H1 (cell line): ENCODE results near the gene PRICKLE2. TPM values are rescaled to one million over a fixed set of nuclear protein-coding genes. Genes with fewer than 3 reads are reported as not detected.

Experiments used
- CTCF ChIA-PET: fragments of 300-600 bp; sonication (Branson Sonifier 250); formaldehyde crosslinking; loops from one replicate; lab custom pipeline; 2021; ENCODE audit not compliant: partially characterized antibody; lab: Charles Lee
- POLR2A ChIA-PET: fragments of 300-600 bp; sonication (Branson Sonifier 250); formaldehyde crosslinking; loops from one replicate; lab custom pipeline; 2021; ENCODE audit warnings: inconsistent platforms; ENCODE audit not compliant: partially characterized antibody; lab: Charles Lee
- DNase-seq, 2 experiments: peaks; one replicate each; pipeline versions ENCODE4 v3.0.0 to v3.0.0-alpha.2; 2010 to 2022; ENCODE audit warnings: low spot score in 2 of 2, low read depth in 1 of 2, mixed read lengths in 1 of 2
- FAIRE-seq: peaks from 2 replicates; lab custom pipeline; 2011; peaks lifted over from hg19 to GRCh38; lab: Jason Lieb, UNC
- H2AFZ ChIP-seq: 2 replicates; pipeline ENCODE4 v1.8.1; 2012; ENCODE audit warnings: low read length, inconsistent platforms
- H2AK5ac ChIP-seq: 2 replicates; pipeline ENCODE4 v1.6.1; 2013; ENCODE audit warnings: low read depth, low read length
- H2BK120ac ChIP-seq: replicated peaks from 2 replicates; pipeline ENCODE3; 2013; ENCODE audit warnings: low read depth, low read length, inconsistent platforms
- H2BK12ac ChIP-seq: 2 replicates; pipeline ENCODE4 v1.6.1; 2013; ENCODE audit warnings: low read depth, low read length
- H2BK15ac ChIP-seq: 2 replicates; pipeline ENCODE4 v1.6.1; 2013; ENCODE audit warnings: low read length
- H2BK20ac ChIP-seq: 2 replicates; pipeline ENCODE4 v1.6.1; 2013; ENCODE audit warnings: low read length
- H2BK5ac ChIP-seq: 2 replicates; pipeline ENCODE4 v1.6.1; 2013; ENCODE audit warnings: low read depth, low read length
- H3K14ac ChIP-seq: 2 replicates; pipeline ENCODE4 v1.6.1; 2013; ENCODE audit warnings: inconsistent platforms; ENCODE audit not compliant: insufficient read length
- H3K18ac ChIP-seq: 2 replicates; pipeline ENCODE4 v1.6.1; 2013; ENCODE audit warnings: low read length; ENCODE audit errors: extremely low read depth
- H3K23ac ChIP-seq: 2 replicates; pipeline ENCODE4 v1.6.1; 2013; ENCODE audit warnings: inconsistent platforms; ENCODE audit not compliant: insufficient read length
- H3K23me2 ChIP-seq: 2 replicates; pipeline ENCODE4 v1.6.1; 2013; ENCODE audit warnings: low read depth, low read length
- H3K27ac ChIP-seq: 2 replicates; pipeline ENCODE4 v1.6.1; 2011; ENCODE audit warnings: low read depth, low read length, inconsistent platforms
- H3K27me3 ChIP-seq, 4 experiments: replicated peaks in 1 of 4; 1 replicate in 1 of 4; 2 replicates in 3 of 4; pipeline versions ENCODE4 v1.6.1 to v1.8.1; 2011 to 2013; ENCODE audit warnings: low read length in 3 of 4, mild to moderate bottlenecking in 3 of 4, inconsistent platforms in 2 of 4, mixed read lengths in 2 of 4, moderate library complexity in 1 of 4; ENCODE audit not compliant: control insufficient read depth in 3 of 4, insufficient read depth in 3 of 4; ENCODE audit errors: extremely low read depth in 1 of 4
- H3K36me3 ChIP-seq, 4 experiments: 2 replicates each; pipeline versions ENCODE4 v1.6.1 to v1.8.1; 2011 to 2013; ENCODE audit warnings: mild to moderate bottlenecking in 4 of 4, low read length in 3 of 4, moderate library complexity in 2 of 4, control low read depth in 1 of 4, inconsistent platforms in 1 of 4; ENCODE audit not compliant: insufficient read depth in 4 of 4, control insufficient read depth in 2 of 4
- H3K4ac ChIP-seq: replicated peaks from 2 replicates; pipeline ENCODE3; 2013; ENCODE audit warnings: low read length, low read depth, mixed read lengths, inconsistent platforms; ENCODE audit not compliant: insufficient read length
- H3K4me1 ChIP-seq, 4 experiments: replicated peaks in 1 of 4; 1 replicate in 1 of 4; 2 replicates in 3 of 4; pipeline versions ENCODE4 v1.6.1 to v1.8.1; 2011 to 2013; ENCODE audit warnings: low read length in 3 of 4, inconsistent platforms in 2 of 4, mixed read lengths in 1 of 4; ENCODE audit not compliant: insufficient read depth in 4 of 4, control insufficient read depth in 3 of 4
- H3K4me2 ChIP-seq, 2 experiments: 2 replicates each; pipeline versions ENCODE4 v1.6.1 to v1.8.1; 2011 to 2013; ENCODE audit warnings: low read depth in 2 of 2, low read length in 2 of 2, control low read depth in 1 of 2, inconsistent platforms in 1 of 2, mild to moderate bottlenecking in 1 of 2; ENCODE audit not compliant: insufficient read depth in 1 of 2
- H3K4me3 ChIP-seq, 4 experiments: fragments of 200-600, 300-600 bp in 1 of 4; sonication (generic), shearing (Covaris generic), sonication (Bioruptor Twin) in 1 of 4; 2 replicates each; pipeline versions ENCODE4 v1.5.1 to v1.8.1; 2011 to 2016; ENCODE audit warnings: low read length in 4 of 4, low read depth in 3 of 4, control low read depth in 2 of 4, inconsistent platforms in 2 of 4, mild to moderate bottlenecking in 2 of 4, mixed read lengths in 1 of 4, moderate library complexity in 1 of 4; ENCODE audit not compliant: insufficient read depth in 2 of 4; ENCODE audit errors: extremely low read depth in 1 of 4
- H3K56ac ChIP-seq: replicated peaks from 2 replicates; pipeline ENCODE3; 2013; ENCODE audit warnings: low read depth, mild to moderate bottlenecking, mixed read lengths, low read length, inconsistent platforms; ENCODE audit not compliant: insufficient read length
- H3K79me1 ChIP-seq: 2 replicates; pipeline ENCODE4 v1.6.1; 2013; ENCODE audit warnings: low read depth, low read length, control low read depth
- H3K79me2 ChIP-seq, 2 experiments: 2 replicates each; pipeline versions ENCODE4 v1.6.1 to v1.8.1; 2012 to 2013; ENCODE audit warnings: low read length in 2 of 2, mild to moderate bottlenecking in 2 of 2, inconsistent platforms in 1 of 2; ENCODE audit not compliant: insufficient read depth in 2 of 2, control insufficient read depth in 1 of 2
- H3K9ac ChIP-seq, 4 experiments: replicated peaks in 1 of 4; 1 replicate in 1 of 4; 2 replicates in 3 of 4; pipeline versions ENCODE4 v1.6.1 to v1.8.1; 2011 to 2013; ENCODE audit warnings: low read depth in 3 of 4, low read length in 3 of 4, control low read depth in 2 of 4, mild to moderate bottlenecking in 2 of 4, moderate library complexity in 2 of 4, inconsistent platforms in 1 of 4; ENCODE audit errors: extremely low read depth in 1 of 4
- H3K9me3 ChIP-seq, 2 experiments: 2 replicates each; pipeline versions ENCODE4 v1.6.1 to v1.8.1; 2012 to 2013; ENCODE audit warnings: mild to moderate bottlenecking in 2 of 2, moderate library complexity in 2 of 2, control low read depth in 1 of 2, inconsistent platforms in 1 of 2, low read depth in 1 of 2, low read length in 1 of 2, mixed read lengths in 1 of 2; ENCODE audit not compliant: insufficient read depth in 2 of 2
- H4K20me1 ChIP-seq, 2 experiments: replicated peaks in 1 of 2; 2 replicates each; pipeline versions ENCODE3 to v1.8.1; 2011 to 2013; ENCODE audit warnings: inconsistent platforms in 2 of 2, low read length in 2 of 2, mild to moderate bottlenecking in 1 of 2; ENCODE audit not compliant: insufficient read depth in 2 of 2, control insufficient read depth in 1 of 2
- H4K5ac ChIP-seq: 2 replicates; pipeline ENCODE4 v1.6.1; 2013; ENCODE audit warnings: low read length, low read depth, mixed read lengths, inconsistent platforms; ENCODE audit not compliant: insufficient read length
- H4K8ac ChIP-seq: 2 replicates; pipeline ENCODE4 v1.8.0; 2013; ENCODE audit warnings: mild to moderate bottlenecking, moderate library complexity, low read length, inconsistent platforms; ENCODE audit not compliant: insufficient read depth; ENCODE audit errors: extremely low read depth
- H4K91ac ChIP-seq: replicated peaks from 2 replicates; pipeline ENCODE3; 2013; ENCODE audit warnings: low read length, mixed read lengths, inconsistent platforms; ENCODE audit not compliant: insufficient read length
- BCL11A ChIP-seq, 2 experiments: IDR thresholded peaks; one replicate each; pipeline ENCODE4 v1.6.1; 2011; ENCODE audit warnings: low read depth in 2 of 2, low read length in 2 of 2, mild to moderate bottlenecking in 2 of 2
- EZH2 ChIP-seq: fragments of 200-600 bp; sonication (generic); IDR thresholded peaks from 2 replicates; pipeline ENCODE4 v1.7.1; 2012; ENCODE audit warnings: low read depth, mild to moderate bottlenecking, moderate library complexity, low read length, inconsistent platforms; ENCODE audit not compliant: severe bottlenecking
- JUN ChIP-seq: IDR thresholded peaks from 2 replicates; pipeline ENCODE4 v1.6.1; 2011; ENCODE audit warnings: low read depth, mild to moderate bottlenecking, improper control_type of control experiment, low read length
- JUND ChIP-seq: IDR thresholded peaks from 2 replicates; pipeline ENCODE4 v1.6.1; 2011; ENCODE audit warnings: mild to moderate bottlenecking, improper control_type of control experiment, low read length
- POLR2A ChIP-seq, 2 experiments: IDR thresholded peaks; 1 replicate in 1 of 2; 2 replicates in 1 of 2; pipeline ENCODE4 v1.6.1; 2011; ENCODE audit warnings: low read depth in 2 of 2, low read length in 2 of 2, mild to moderate bottlenecking in 2 of 2; ENCODE audit errors: control extremely low read depth in 1 of 2
- TBP ChIP-seq: IDR thresholded peaks from 2 replicates; pipeline ENCODE4 v1.6.1; 2011; ENCODE audit warnings: low read depth, low read length, improper control_type of control experiment
- TCF12 ChIP-seq: IDR thresholded peaks from 2 replicates; pipeline ENCODE4 v1.6.1; 2011; ENCODE audit warnings: low read depth, mild to moderate bottlenecking, low read length
- TEAD4 ChIP-seq: IDR thresholded peaks from 2 replicates; pipeline ENCODE4 v1.6.1; 2012; ENCODE audit warnings: low read depth, low read length, inconsistent platforms, mixed read lengths
- WGBS, 2 experiments: shearing (Covaris generic) in 1 of 2; methylation state at CpG; one replicate each; pipeline versions ENCODE4 v1.1.6 to v1.1.7; 2013 to 2015; ENCODE audit warnings: low lambda C conversion rate in 2 of 2, mixed read lengths in 2 of 2, inconsistent platforms in 1 of 2, low coverage in 1 of 2, missing lambda C conversion rate in 1 of 2; ENCODE audit not compliant: insufficient replicate concordance in 2 of 2, insufficient coverage in 1 of 2, insufficient read length in 1 of 2; ENCODE audit errors: extremely low coverage in 1 of 2, missing lambda C conversion rate in 1 of 2; 5-methylcytosine and 5-hydroxymethylcytosine counted together
- polyA plus RNA-seq, 7 experiments: library from polyadenylated mRNA; depleted of rRNA in 3 of 7; stranded (reverse) in 5 of 7; unstranded in 2 of 7; fragments of >200 nt in 5 of 7; fragments of 200-250 nt in 2 of 7; gene quantifications; 1 replicate in 5 of 7; 2 replicates in 1 of 7; 4 replicates in 1 of 7; pipeline versions ENCODE4 v1.2.1 to v1.2.3, GENCODE V29; 2011 to 2013; ENCODE audit warnings: missing spikeins in 2 of 7, mixed read lengths in 2 of 7
- total RNA-seq: library from RNA; stranded (reverse); fragmentation: NEBNext Ultra II Directional; extraction: Animal tissue kit (Norgen Biotek cat#: 25700); gene quantifications from 2 replicates; pipeline ENCODE4 v1.2.1, GENCODE V29; 2021

PRICKLE2 gene
- total and polyA plus RNA-seq, 2 of the 8 experiments (the other 6 are each of a cell fraction or from before 2014, with no cell fraction given): 2.9 to 8.0 TPM

DNA sequence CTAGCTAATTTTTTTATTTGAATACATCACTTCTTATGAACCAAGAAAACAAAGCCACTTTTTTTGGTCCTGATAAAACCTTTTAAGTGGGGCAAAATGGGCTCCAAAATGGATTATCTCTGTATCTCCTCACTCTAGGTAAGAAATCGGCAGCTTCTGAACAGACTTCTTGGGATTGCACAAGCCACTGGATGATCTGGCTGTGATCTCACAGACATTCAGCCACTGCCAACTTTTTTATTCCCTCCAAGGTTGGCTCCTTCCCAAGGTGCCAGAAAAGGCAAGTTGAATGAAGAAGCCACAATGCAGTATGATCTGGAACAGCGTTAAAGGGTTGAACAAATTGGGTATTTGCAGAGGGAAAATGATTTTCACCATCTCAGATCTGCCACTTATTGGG, 73.2 kb downstream of the PRICKLE2 start:
- Histone ChIP-seq H3K23me2 (no peaks in the 10 kb centered on the region), H3K36me3 (peaks cover 0 to 4% (median 0%) of the 10 kb centered on the region in 4 experiments; a peak in 3 of 8 replicates), H2AFZ (no peak overlapping the region), H3K79me2 (no peaks in the 10 kb centered on the region; a peak in 1 of 4 replicates), H2BK5ac (no peak overlapping the region), H2BK120ac (no peak overlapping the region), H3K9ac (no peak overlapping the region), H3K79me1 (no peaks in the 10 kb centered on the region), H3K14ac (no peak overlapping the region), H3K4me3 (no peak overlapping the region), H4K5ac (no peak overlapping the region), H3K4ac (no peak overlapping the region), H4K91ac (no peak overlapping the region), H3K18ac (no peak overlapping the region), H2AK5ac (no peak overlapping the region), H3K23ac (no peak overlapping the region), H4K20me1 (no peaks in the 10 kb centered on the region), H2BK20ac (no peak overlapping the region), H3K56ac (no peak overlapping the region), H3K27me3 (no peaks in the 10 kb centered on the region), H4K8ac (no peak overlapping the region), H2BK12ac (no peak overlapping the region), H2BK15ac (no peak overlapping the region), H3K27ac (no peak overlapping the region), H3K4me2 (no peak overlapping the region), H3K9me3 (no peaks in the 10 kb centered on the region), H3K4me1 (peaks cover under 1 to 4% (median 3%) of the 10 kb centered on the region in 4 experiments)
- WGBS, 2 experiments: 88% methylated on average over 2 of the region's 2 CpGs; no CpG with 5 or more reads in 1 of the 2 experiments
- no peak for TF ChIP-seq BCL11A (IDR thresholded peaks at IDR 0.05; ENCODE audit: low read depth in 2 of 2, low read length in 2 of 2)
- TF ChIP-seq TEAD4: no peak
- TF ChIP-seq TCF12: no peak
- no peak for TF ChIP-seq TBP
- TF ChIP-seq JUN: no peak
- no peak for TF ChIP-seq POLR2A (IDR thresholded peaks at IDR 0.05; ENCODE audit: control extremely low read depth in 1 of 2, low read depth in 2 of 2, low read length in 2 of 2)
- TF ChIP-seq JUND: no peak
- TF ChIP-seq EZH2: no peak
- ChIA-PET POLR2A (no interaction called here), CTCF (interaction anchor here (0.6 to 1.0 kb wide), 4 partner anchors 11 to 131 kb away, joined by 3 to 5 read pairs (median 3); no protein-coding TSS in a partner anchor)
- FAIRE-seq (no peak), DNase-seq (no peak)
